Measurements from ENCODE around the gene VPS4B.
"Not testable (repeated sequence)": the region's sequence is repeated elsewhere in the genome, so short reads cannot be mapped to it uniquely, and the experiment has no call there.

The VPS4B gene

GRCh38 chr18:63377275-63377980 lies 44.8 kb downstream of the VPS4B start:
- H3K27ac ChIP-seq = no peak overlapping the region
- H3K4me3 ChIP-seq = no peak overlapping the region

DNA sequence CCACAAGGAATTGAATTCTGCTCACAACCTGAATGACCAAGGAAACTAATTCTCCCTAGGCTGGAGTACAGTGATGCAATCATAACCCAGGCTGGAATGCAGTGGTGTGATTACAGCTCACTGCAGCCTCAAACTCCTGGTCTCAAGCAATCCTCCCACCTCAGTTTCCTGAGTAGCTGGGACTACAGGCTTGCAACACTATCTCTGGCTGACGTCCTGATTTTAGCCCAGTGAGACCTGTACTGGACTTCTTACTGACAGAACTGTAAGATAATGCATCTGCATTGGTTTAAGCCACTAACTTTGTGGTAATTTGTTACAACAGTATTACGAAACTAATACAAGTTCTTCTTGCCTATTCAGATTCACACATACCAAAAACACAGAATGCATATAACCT lies 45.7 kb downstream of the VPS4B start:
- H3K4me3 ChIP-seq = no peak overlapping the region
- no peak overlapping the region for H3K27ac ChIP-seq

- Histone ChIP-seq H3K27ac (no peak overlapping the region), H3K4me3 (no peak overlapping the region)
These were observed 47.7 kb downstream of the VPS4B start for GRCh38 chr18:63374540-63374939.

DNA sequence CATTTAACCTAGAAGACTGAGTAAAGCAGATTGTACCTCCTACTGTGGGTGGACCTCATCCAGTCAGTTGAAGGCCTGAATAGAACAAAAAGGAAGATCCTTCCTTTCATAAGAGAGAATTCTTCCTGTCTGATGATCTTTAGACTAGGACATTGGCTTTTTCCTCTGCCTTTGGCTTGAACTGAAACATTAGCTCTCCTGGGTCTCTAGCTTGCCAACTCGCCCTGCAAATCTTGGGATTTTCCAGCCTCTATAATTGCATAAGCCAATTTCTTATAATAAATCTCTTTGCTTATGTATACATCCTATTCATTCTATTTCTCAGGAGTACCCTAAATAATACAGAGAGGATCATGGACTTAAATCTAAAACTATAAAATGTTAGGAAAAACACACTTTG lies 49.1 kb downstream of the VPS4B start:
- Histone ChIP-seq H3K27ac (no peak overlapping the region), H3K4me3 (no peak overlapping the region)

DNA sequence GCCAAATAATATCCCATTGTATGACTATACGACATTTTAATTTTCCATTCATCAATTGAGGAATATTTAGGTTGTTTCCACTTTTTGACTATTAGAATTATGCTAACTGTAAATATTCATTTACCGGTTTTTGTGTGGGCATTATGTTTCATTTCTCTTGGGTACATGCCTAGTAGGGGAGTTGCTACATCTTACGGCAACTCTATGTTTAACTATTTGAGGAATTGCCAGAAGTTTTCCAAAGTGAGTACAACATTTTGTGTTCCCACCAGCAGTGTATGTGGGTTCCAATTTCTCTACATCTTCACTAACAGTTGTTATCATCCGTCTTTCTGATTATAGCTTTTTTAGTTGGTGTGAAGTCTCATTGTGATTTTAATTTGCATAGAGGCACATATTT lies 53.7 kb downstream of the VPS4B start:
- no peak overlapping the region for H3K27ac ChIP-seq

GRCh38 chr18:63367053-63367953 lies 55.0 kb downstream of the VPS4B start, which contains the start of gene KDSR:
TSS of gene KDSR (minus strand) at chr18:63367206. CDS start at chr18:63367118, 88 bp downstream.
- H3K4me3 ChIP-seq = peak within 1 kb of the TSS; percentile 84 to 99 (median 93)

More for the DNA sequence above, 53.7 kb downstream of the VPS4B start:
- H3K4me3 ChIP-seq = no peak overlapping the region

DNA sequence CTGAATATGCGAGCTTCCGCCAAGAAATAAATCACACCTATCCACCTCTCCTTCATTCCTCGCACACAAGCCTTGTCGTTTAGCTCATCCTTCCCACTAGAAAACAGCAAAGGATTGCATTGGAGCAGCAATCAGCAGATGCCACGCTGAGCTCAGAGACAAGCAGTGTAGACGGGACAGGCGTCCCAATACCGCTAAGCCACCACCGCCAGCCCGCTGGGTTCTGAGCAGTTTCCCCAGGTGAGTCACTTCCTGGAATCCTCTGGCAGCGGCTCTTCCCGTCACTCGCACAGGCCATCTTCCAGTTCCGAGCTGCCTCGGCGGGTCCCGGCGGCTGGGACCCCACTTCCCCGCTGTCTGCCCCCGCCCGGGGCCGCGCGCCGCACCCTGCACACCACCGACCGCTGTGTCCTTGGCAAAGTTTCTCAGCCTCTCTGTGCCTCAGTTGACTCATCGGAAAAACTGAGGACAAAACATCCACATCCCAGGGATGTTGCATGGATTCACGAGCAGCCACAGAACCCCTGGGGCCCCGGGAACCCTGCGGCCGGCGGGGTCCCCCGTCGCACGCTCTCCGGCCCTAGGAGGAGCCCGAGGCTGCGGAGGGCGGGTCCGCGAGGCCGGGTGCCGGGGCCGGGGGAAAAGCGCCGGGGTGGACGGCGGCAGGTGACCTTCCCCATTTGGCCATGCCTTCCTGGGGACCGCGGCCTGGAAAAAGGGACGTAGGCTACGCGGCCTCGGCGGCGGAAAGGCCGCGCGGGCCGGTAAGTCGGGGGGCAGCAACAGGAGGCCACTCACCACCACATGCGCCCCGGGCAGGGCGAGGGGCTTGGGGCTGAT lies 55.8 kb downstream of the VPS4B start:
- peak overlapping the region; percentile 85 to 99 (median 97) for H3K27ac ChIP-seq
- peak overlapping the region; percentile 84 to 99 (median 93) for H3K4me3 ChIP-seq

More at GRCh38 chr18:63367053-63367953, 55.0 kb downstream of the VPS4B start, which contains the start of gene KDSR:
- peak within 1 kb of the TSS; percentile 85 to 99 (median 97) for H3K27ac ChIP-seq

- Histone ChIP-seq H3K4me3 (peak overlapping the region; percentile 84 to 99 (median 93)), H3K27ac (peak overlapping the region in 20 of 21 experiments; percentile 86 to 99 (median 97))
These were observed 56.4 kb downstream of the VPS4B start for GRCh38 chr18:63365876-63366212.

DNA sequence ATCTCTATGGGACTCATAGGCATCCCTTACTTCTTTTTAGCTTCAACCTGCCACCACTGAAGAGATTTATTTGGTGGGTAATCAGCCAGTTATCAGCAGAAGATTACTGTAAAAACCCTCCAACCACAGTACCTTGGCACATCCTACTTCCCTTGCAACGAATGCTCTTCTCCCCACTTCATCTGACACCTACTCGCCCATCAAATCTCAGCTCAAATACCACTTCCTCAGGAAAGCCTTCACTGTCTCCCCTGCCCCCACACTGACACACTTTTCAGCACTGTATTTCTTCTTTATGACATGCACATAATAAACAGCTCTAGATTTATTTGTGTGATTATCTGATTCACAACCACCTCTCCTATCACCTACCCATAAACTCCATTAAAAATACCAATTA lies 58.3 kb downstream of the VPS4B start:
- H3K27ac ChIP-seq = peak overlapping the region in 1 of 21 experiments; percentile 92

DNA sequence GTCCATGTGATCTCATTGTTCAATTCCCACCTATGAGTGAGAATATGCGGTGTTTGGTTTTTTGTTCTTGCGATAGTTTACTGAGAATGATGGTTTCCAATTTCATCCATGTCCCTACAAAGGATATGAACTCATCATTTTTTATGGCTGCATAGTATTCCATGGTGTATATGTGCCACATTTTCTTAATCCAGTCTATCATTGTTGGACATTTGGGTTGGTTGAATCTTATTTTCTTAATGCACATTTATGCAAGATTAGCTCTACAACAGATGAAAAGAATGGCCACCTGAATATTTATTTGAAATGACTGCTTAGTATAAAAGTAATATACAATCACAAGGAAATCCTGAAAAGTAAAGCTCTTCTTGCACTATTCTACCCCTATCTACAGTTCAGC lies 58.9 kb downstream of the VPS4B start:
- H3K27ac ChIP-seq, H3K4me3 ChIP-seq: not testable (repeated sequence)

More for the DNA sequence above, 58.3 kb downstream of the VPS4B start:
- H3K4me3 ChIP-seq = no peak overlapping the region

DNA sequence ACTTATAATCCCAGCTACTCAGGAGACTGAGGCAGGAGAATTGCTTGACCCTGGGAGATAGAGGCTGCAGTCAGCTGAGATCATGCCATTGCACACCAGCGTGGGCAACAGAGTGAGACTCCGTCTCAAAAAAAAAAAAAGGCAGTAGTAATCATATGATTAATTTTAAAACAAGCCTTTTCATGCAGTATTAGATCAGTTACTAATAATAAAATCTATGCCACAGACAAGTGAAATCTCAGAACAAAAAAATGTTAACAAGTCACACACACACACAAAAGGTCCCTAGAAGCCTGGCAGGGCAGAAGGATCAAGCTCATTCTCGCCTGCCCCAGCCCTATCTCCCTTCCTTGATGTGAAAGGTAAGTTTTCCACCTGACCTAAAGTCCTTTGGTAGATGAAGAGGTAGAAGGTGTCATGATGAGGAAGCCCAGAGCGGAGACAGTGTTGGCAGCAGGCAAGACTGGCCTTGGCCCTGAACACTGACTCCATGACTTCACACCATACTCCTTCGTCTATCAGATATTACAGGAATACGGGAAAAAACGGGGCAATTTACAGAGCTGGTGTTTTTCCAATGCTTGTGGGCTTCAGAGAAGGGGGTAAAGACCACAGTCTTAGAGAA lies 65.9 kb downstream of the VPS4B start:
- Histone ChIP-seq H3K4me3 (no peak overlapping the region), H3K27ac (no peak overlapping the region)

- Histone ChIP-seq H3K4me3 (no peak overlapping the region), H3K27ac (no peak overlapping the region)
These were observed 72.0 kb downstream of the VPS4B start for GRCh38 chr18:63350230-63350629.

GRCh38 chr18:63348508-63349136 lies 73.7 kb downstream of the VPS4B start:
- H3K4me3 ChIP-seq = no peak overlapping the region
- no peak overlapping the region for H3K27ac ChIP-seq

- H3K27ac ChIP-seq = peak overlapping the region in 20 of 21 experiments; percentile 37 to 87 (median 61)
- no peak overlapping the region for H3K4me3 ChIP-seq
These were observed 75.6 kb downstream of the VPS4B start for GRCh38 chr18:63346480-63347183.

DNA sequence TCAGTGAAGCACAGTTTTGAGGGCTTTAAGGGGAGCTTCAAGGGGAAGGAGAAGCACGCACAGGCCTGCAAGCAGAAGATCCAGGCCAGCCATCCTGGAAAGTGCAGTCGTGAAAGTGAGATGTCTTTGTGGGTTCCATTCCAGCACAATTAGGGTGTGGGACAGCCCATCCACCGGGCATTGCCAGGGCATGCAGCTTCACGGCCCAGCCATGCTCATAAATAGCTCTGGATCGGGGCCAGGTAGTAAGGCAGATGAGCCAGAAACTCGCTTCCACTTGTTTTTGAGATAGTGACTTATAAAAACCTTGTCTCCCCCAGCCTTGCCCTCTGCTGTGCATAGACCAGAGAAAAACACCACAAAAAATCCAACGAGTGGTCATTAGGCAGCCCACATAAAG lies 76.2 kb downstream of the VPS4B start:
- no peak overlapping the region for H3K4me3 ChIP-seq
- H3K27ac ChIP-seq = peak overlapping the region in 20 of 21 experiments; percentile 37 to 87 (median 61)

DNA sequence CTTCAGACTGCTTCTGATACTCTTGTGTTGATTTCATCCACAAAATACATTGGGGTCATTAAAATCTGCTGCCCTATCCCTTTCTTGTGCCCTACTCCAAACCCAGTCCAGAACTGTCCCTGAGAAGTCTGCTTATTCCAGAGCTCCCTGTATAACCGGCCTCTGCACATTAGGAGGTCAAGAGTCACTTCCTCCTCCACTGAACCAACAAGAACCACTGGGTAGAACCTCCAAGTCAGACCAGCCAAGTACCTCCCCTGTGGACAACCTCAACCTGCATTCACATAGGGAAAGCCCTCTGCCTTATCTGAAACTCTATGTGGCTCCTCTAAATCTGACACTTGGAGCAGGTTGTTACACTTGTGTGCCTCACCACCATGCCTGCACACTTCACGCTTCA lies 77.4 kb downstream of the VPS4B start:
- H3K27ac ChIP-seq = peak overlapping the region in 14 of 21 experiments; percentile 27 to 87 (median 64)

GRCh38 chr18:63344263-63344662 lies 78.0 kb downstream of the VPS4B start:
- no peak overlapping the region for H3K4me3 ChIP-seq
- peak overlapping the region in 9 of 21 experiments; percentile 9 to 86 (median 66) for H3K27ac ChIP-seq

More for the DNA sequence above, 77.4 kb downstream of the VPS4B start:
- no peak overlapping the region for H3K4me3 ChIP-seq

DNA sequence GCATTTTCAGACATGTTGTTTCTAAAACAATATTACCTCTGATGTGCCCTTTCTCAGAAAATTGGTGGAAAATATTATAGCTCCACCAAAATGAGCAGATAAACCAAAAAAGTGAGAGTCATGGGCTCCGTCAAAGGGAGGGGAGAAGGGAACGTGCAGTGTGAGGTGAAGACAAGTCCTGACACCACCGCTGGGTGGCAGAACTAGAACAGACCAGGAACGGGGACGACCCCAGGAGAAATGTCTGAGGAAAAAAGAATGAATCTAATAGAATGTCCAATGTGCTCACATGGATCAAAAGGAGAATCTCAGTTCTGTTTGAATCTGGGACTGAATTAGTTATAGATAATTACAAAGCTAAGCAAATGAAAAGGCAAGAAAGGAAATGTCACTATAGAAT lies 80.1 kb downstream of the VPS4B start:
- no peak overlapping the region for H3K27ac ChIP-seq
- no peak overlapping the region for H3K4me3 ChIP-seq

Data from skin epidermis (tissue), 12 donors.